Transverse colon (tissue), 3 donors: ENCODE data around the gene RPS6KA5.

Experiments used
- CTCF ChIP-seq, 5 experiments: fragments of 200-600 bp in 3 of 5; fragments of 450-650 bp in 2 of 5; sonication (generic) in 3 of 5; IDR thresholded peaks; 1 replicate in 2 of 5; 2 replicates in 3 of 5; pipeline ENCODE4 v1.5.1; 2016 to 2017; ENCODE audit warnings: antibody characterized with exemption in 5 of 5, inconsistent platforms in 3 of 5, mild to moderate bottlenecking in 2 of 5, moderate library complexity in 1 of 5
- EP300 ChIP-seq: sonication (generic); formaldehyde crosslinking; IDR thresholded peaks from one replicate; pipeline ENCODE4 v1.6.1; 2017; ENCODE audit warnings: antibody characterized with exemption, low read depth
- POLR2A ChIP-seq: fragments of 450-650 bp; IDR thresholded peaks from one replicate; pipeline ENCODE4 v1.6.1; 2016; ENCODE audit warnings: antibody characterized with exemption, mild to moderate bottlenecking, moderate library complexity

GRCh38 chr14:90996967-90997366 lies 63.5 kb downstream of the RPS6KA5 start:
- TF ChIP-seq CTCF (IDR thresholded peaks at IDR 0.05) = no peak
- no peak for TF ChIP-seq POLR2A
- no peak for TF ChIP-seq EP300
